ENCODE measurements around the gene FIP1L1. TPM values are rescaled to one million over a fixed set of nuclear protein-coding genes. Genes with fewer than 3 reads are reported as not detected.
"Not testable (repeated sequence)": the region's sequence is repeated elsewhere in the genome, so short reads cannot be mapped to it uniquely, and the experiment has no call there.

FIP1L1 gene
- total RNA-seq, 2 experiments from 2014 or later: 74.5 to 76.2 TPM

- ChIA-PET POLR2A (no interaction called here), CTCF (no interaction called here)
- no peaks in the 10 kb centered on the region for H3K9me3 Mint-ChIP-seq
- H3K4me1 Mint-ChIP-seq: no peaks in the 10 kb centered on the region
- no peaks in the 10 kb centered on the region for H3K27me3 Mint-ChIP-seq
- peaks cover 46% of the 10 kb centered on the region for H3K36me3 Mint-ChIP-seq (ENCODE audit: low read depth)
- no peak for DNase-seq
- H3K4me3 Mint-ChIP-seq: no peak overlapping the region
- H3K27ac Mint-ChIP-seq: no peak overlapping the region
Measured at GRCh38 chr4:53463340-53463739, 85.9 kb downstream of the FIP1L1 start.

GRCh38 chr4:53465281-53465680, 87.8 kb downstream of the FIP1L1 start:
- ChIA-PET POLR2A (no interaction called here), CTCF (no interaction called here)
- H3K4me3 Mint-ChIP-seq: no peak overlapping the region
- H3K27ac Mint-ChIP-seq: no peak overlapping the region
- no peaks in the 10 kb centered on the region for H3K9me3 Mint-ChIP-seq
- no peak for DNase-seq
- H3K36me3 Mint-ChIP-seq (ENCODE audit: low read depth): peaks cover 35% of the 10 kb centered on the region
- no peaks in the 10 kb centered on the region for H3K4me1 Mint-ChIP-seq
- no peaks in the 10 kb centered on the region for H3K27me3 Mint-ChIP-seq

- Mint-ChIP-seq H3K4me1 (no peaks in the 10 kb centered on the region), H3K27ac (no peak overlapping the region), H3K4me3 (no peak overlapping the region), H3K27me3 (no peaks in the 10 kb centered on the region), H3K9me3 (no peaks in the 10 kb centered on the region), H3K36me3 (ENCODE audit: low read depth) (peaks cover 32% of the 10 kb centered on the region)
- no peak for DNase-seq
- CTCF ChIA-PET: no interaction called here
- POLR2A ChIA-PET: no interaction called here
Measured at GRCh38 chr4:53465891-53466290, 88.5 kb downstream of the FIP1L1 start.

GRCh38 chr4:53466576-53466975, 89.1 kb downstream of the FIP1L1 start:
- H3K27ac Mint-ChIP-seq, H3K9me3 Mint-ChIP-seq, CTCF ChIA-PET, H3K4me3 Mint-ChIP-seq, H3K4me1 Mint-ChIP-seq, H3K27me3 Mint-ChIP-seq, DNase-seq, POLR2A ChIA-PET: not testable (repeated sequence)
- peaks cover 26% of the 10 kb centered on the region for H3K36me3 Mint-ChIP-seq (ENCODE audit: low read depth)

- no peak for DNase-seq
- Mint-ChIP-seq H3K9me3 (no peaks in the 10 kb centered on the region), H3K27ac (no peak overlapping the region), H3K4me3 (no peak overlapping the region), H3K36me3 (ENCODE audit: low read depth) (no peaks in the 10 kb centered on the region), H3K4me1 (no peaks in the 10 kb centered on the region), H3K27me3 (peaks cover 12% of the 10 kb centered on the region)
- CTCF ChIA-PET: no interaction called here
- POLR2A ChIA-PET: no interaction called here
Measured at GRCh38 chr4:53476232-53477037, 99.0 kb downstream of the FIP1L1 start.

- Mint-ChIP-seq H3K27ac (no peak overlapping the region), H3K4me1 (no peaks in the 10 kb centered on the region), H3K4me3 (no peak overlapping the region), H3K9me3 (no peaks in the 10 kb centered on the region), H3K36me3 (ENCODE audit: low read depth) (no peaks in the 10 kb centered on the region), H3K27me3 (peaks cover 14% of the 10 kb centered on the region)
- CTCF ChIA-PET: no interaction called here
- POLR2A ChIA-PET: no interaction called here
- DNase-seq: no peak
Measured at GRCh38 chr4:53477038-53477565, 99.7 kb downstream of the FIP1L1 start.

GRCh38 chr4:53477636-53478035, 100.2 kb downstream of the FIP1L1 start:
- Mint-ChIP-seq H3K4me3 (no peak overlapping the region), H3K9me3 (no peaks in the 10 kb centered on the region), H3K27ac (no peak overlapping the region), H3K4me1 (no peaks in the 10 kb centered on the region), H3K36me3 (ENCODE audit: low read depth) (no peaks in the 10 kb centered on the region), H3K27me3 (peaks cover 18% of the 10 kb centered on the region)
- CTCF ChIA-PET: no interaction called here
- no peak for DNase-seq
- POLR2A ChIA-PET: no interaction called here

- H3K27ac Mint-ChIP-seq: no peak overlapping the region
- no peaks in the 10 kb centered on the region for H3K9me3 Mint-ChIP-seq
- ChIA-PET POLR2A (no interaction called here), CTCF (interaction anchor here (1.3 kb wide), 1 partner anchor 755 kb away, joined by 3 read pairs; no protein-coding TSS in a partner anchor)
- no peaks in the 10 kb centered on the region for H3K36me3 Mint-ChIP-seq (ENCODE audit: low read depth)
- H3K4me1 Mint-ChIP-seq: no peaks in the 10 kb centered on the region
- no peak overlapping the region for H3K4me3 Mint-ChIP-seq
- peaks cover 19% of the 10 kb centered on the region for H3K27me3 Mint-ChIP-seq
- DNase-seq: no peak
Measured at GRCh38 chr4:53478671-53479456, 101.4 kb downstream of the FIP1L1 start.

- no peak for DNase-seq
- Mint-ChIP-seq H3K9me3 (no peaks in the 10 kb centered on the region), H3K27ac (no peak overlapping the region), H3K27me3 (peaks cover 20% of the 10 kb centered on the region), H3K36me3 (ENCODE audit: low read depth) (no peaks in the 10 kb centered on the region), H3K4me3 (no peak overlapping the region), H3K4me1 (no peaks in the 10 kb centered on the region)
- POLR2A ChIA-PET: no interaction called here
- CTCF ChIA-PET: interaction anchor here (1.0 to 1.3 kb wide), 2 partner anchors 12 to 754 kb away, joined by 3 to 4 read pairs; no protein-coding TSS in a partner anchor
Measured at GRCh38 chr4:53479736-53480525, 102.5 kb downstream of the FIP1L1 start.

- H3K27me3 Mint-ChIP-seq: peaks cover 20% of the 10 kb centered on the region
- no peaks in the 10 kb centered on the region for H3K36me3 Mint-ChIP-seq (ENCODE audit: low read depth)
- H3K9me3 Mint-ChIP-seq: no peaks in the 10 kb centered on the region
- POLR2A ChIA-PET: no interaction called here
- DNase-seq: no peak
- H3K4me3 Mint-ChIP-seq: no peak overlapping the region
- no peak overlapping the region for H3K27ac Mint-ChIP-seq
- H3K4me1 Mint-ChIP-seq: no peaks in the 10 kb centered on the region
- CTCF ChIA-PET: interaction anchor here (1.0 kb wide), 1 partner anchor 11 kb away, joined by 4 read pairs; no protein-coding TSS in a partner anchor
Measured at GRCh38 chr4:53480909-53481308, 103.5 kb downstream of the FIP1L1 start.

GRCh38 chr4:53481586-53481985, 104.1 kb downstream of the FIP1L1 start:
- H3K9me3 Mint-ChIP-seq: no peaks in the 10 kb centered on the region
- peaks cover 23% of the 10 kb centered on the region for H3K27me3 Mint-ChIP-seq
- H3K27ac Mint-ChIP-seq: no peak overlapping the region
- DNase-seq: no peak
- no peak overlapping the region for H3K4me3 Mint-ChIP-seq
- no peaks in the 10 kb centered on the region for H3K36me3 Mint-ChIP-seq (ENCODE audit: low read depth)
- no peaks in the 10 kb centered on the region for H3K4me1 Mint-ChIP-seq
- CTCF ChIA-PET: no interaction called here
- POLR2A ChIA-PET: no interaction called here

GRCh38 chr4:53483250-53483649, 105.8 kb downstream of the FIP1L1 start:
- POLR2A ChIA-PET: no interaction called here
- H3K4me1 Mint-ChIP-seq: no peaks in the 10 kb centered on the region
- CTCF ChIA-PET: no interaction called here

More at GRCh38 chr4:53483250-53483649, 105.8 kb downstream of the FIP1L1 start:
- Mint-ChIP-seq H3K4me3 (no peak overlapping the region), H3K9me3 (no peaks in the 10 kb centered on the region), H3K27me3 (peaks cover 25% of the 10 kb centered on the region), H3K27ac (no peak overlapping the region), H3K36me3 (ENCODE audit: low read depth) (no peaks in the 10 kb centered on the region)
- DNase-seq: no peak

Data from activated CD4-positive, alpha-beta memory T cell treated with anti-CD3 and anti-CD28 coated beads, Interleukin-2, amount 10 ng/mL, durations not matched to agents 7 days and 5 days (primary cell).